BJ (cell line): ENCODE measurements around the gene SAPCD2. TPM values are rescaled to one million over a fixed set of nuclear protein-coding genes. Genes with fewer than 3 reads are reported as not detected.
A peak's percentile ranks its signal among the peaks of the same experiment; 100 is the strongest.

Experiments used
- CTCF ChIA-PET: fragments of 350-600 bp; formaldehyde crosslinking; extraction: SDS; loops from one replicate; lab custom pipeline; 2021; ENCODE audit warnings: antibody characterized with exemption, inconsistent platforms; lab: Yijun Ruan, JAX
- POLR2A ChIA-PET: fragments of 300-600 bp; sonication (Branson Sonifier 250); formaldehyde crosslinking; extraction: SDS; loops from one replicate; lab custom pipeline; 2021; ENCODE audit warnings: antibody characterized with exemption; lab: Charles Lee
- DNase-seq: peaks from one replicate; pipeline ENCODE4 v3.0.0-alpha.2; 2011; ENCODE audit warnings: low read depth
- H3K27me3 ChIP-seq: 2 replicates; pipeline ENCODE4 v1.6.0; 2011; ENCODE audit warnings: low read length; ENCODE audit not compliant: control insufficient read depth, insufficient read depth
- H3K36me3 ChIP-seq: 2 replicates; pipeline ENCODE4 v1.5.1; 2011; ENCODE audit warnings: low read length; ENCODE audit not compliant: control insufficient read depth, insufficient read depth
- H3K4me3 ChIP-seq: 2 replicates; pipeline ENCODE4 v1.5.1; 2011; ENCODE audit warnings: low read depth, mild to moderate bottlenecking, control low read depth, low read length
- CTCF ChIP-seq: IDR thresholded peaks from 2 replicates; pipeline ENCODE4 v1.5.1; 2011; ENCODE audit warnings: low read depth, mild to moderate bottlenecking, control low read depth, inconsistent platforms, low read length, moderate library complexity; ENCODE audit not compliant: insufficient read depth
- polyA plus RNA-seq: library from polyadenylated mRNA; depleted of rRNA; stranded (reverse); fragments of >200 nt; gene quantifications from 2 replicates; pipeline ENCODE4 v1.2.3, GENCODE V29; 2011

The SAPCD2 gene
- polyA plus RNA-seq, 1 experiment, result 8.6 TPM

GRCh38 chr9:137053944-137054931, 16.1 kb downstream of the SAPCD2 start, which contains the start of gene ENTPD2:
Gene ENTPD2, minus strand, starts transcription at chr9:137054061. Its CDS starts 64 bp downstream, at chr9:137053997.
- CTCF ChIA-PET, result interaction anchor here (3.2 to 5.6 kb wide), 2 partner anchors 10 to 14 kb away, joined by 26 to 49 read pairs; no protein-coding TSS in a partner anchor
- H3K4me3 ChIP-seq, result 0 out of 2 replicates have a peak within 1 kb of the TSS, but pooled peaks have one; percentile 6
- no peaks in the 10 kb centered on the region for H3K36me3 ChIP-seq
- DNase-seq, result no peak
- peaks cover 15% of the 10 kb centered on the region for H3K27me3 ChIP-seq
- TF ChIP-seq CTCF, result no peak
- POLR2A ChIA-PET, result no interaction called here

DNA sequence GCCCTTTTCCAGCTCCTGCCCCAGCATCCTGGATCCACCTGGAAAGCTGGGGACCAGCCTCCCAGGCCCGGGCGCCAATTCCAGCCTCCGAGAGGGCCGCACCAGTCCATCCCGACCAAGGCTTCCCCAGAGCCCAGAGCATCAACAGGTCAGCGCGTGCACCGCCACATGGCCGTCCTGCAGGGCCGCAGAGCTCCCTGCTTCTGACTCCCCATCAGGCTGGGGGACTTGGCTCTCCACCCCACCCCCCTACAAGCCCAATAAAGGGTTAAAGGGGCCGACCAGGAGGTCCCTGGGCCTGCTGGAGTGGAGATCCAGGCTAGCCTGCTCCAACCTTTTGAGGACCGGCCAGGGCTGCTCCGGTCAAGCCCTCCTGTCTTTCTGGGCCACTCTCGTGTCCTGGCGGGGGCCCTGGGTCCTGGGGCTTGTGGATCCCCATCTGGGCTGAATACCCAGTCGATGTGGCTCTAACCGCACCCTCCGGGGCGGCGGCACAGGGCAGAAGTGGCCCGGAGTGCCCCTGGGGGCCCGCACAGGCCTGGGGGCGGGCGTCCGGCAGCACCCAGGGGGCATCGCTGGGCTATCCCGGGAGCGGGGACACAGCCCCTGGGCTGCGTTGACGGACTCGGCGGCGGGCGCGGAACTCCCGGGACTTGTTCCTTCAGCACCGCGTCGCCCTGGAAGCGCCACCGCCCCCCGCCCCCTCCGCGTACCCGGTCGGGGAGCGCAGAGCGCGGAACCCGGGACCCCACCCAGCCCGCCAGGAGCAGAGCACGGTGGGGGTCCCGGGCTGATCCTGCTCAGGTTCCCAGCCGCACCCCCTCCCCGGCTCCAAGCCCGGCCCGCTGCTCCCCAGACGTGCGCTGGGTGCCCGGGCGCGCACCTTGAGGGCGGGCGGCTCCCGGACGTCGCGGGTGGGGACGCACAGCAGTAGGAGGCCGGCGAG, 17.1 kb downstream of the SAPCD2 start:
- no peak for TF ChIP-seq CTCF
- ChIA-PET POLR2A (no interaction called here), CTCF (interaction anchor here (0.9 to 5.6 kb wide), 4 partner anchors 11 to 18 kb away, joined by 3 to 49 read pairs (median 6); no protein-coding TSS in a partner anchor)
- 0 out of 2 replicates have a peak overlapping the region, but pooled peaks have one; percentile 6 for H3K4me3 ChIP-seq
- H3K36me3 ChIP-seq, result no peaks in the 10 kb centered on the region
- H3K27me3 ChIP-seq, result peaks cover 17% of the 10 kb centered on the region
- DNase-seq, result no peak

DNA sequence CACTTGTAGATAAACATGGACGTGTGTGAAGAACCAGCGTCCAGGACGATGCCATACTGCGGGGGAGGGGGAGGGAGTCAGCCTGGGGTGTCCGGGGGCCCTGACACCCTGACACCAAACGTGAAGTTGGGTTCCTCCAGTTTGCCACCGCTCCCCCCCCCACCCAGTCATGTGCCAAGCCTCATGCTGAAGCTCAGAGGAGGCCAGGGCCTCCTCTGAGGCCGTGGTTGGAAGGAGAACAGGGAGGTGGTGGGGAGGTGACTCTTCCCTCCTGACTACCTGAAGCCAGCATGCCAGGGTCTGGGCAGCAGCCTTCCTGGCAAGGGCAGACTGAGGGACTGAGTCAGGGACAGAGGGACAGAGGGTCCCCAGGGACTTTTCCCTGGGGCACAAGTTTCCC, 18.1 kb downstream of the SAPCD2 start:
- Histone ChIP-seq H3K4me3 (no peak overlapping the region), H3K27me3 (peaks cover 19% of the 10 kb centered on the region), H3K36me3 (no peaks in the 10 kb centered on the region)
- ChIA-PET CTCF (interaction anchor here (0.6 to 5.6 kb wide), 7 partner anchors 12 to 146 kb away, joined by 3 to 49 read pairs (median 3); partner anchors contain the start of gene SAPCD2), POLR2A (no interaction called here)
- DNase-seq, result no peak
- no peak for TF ChIP-seq CTCF

DNA sequence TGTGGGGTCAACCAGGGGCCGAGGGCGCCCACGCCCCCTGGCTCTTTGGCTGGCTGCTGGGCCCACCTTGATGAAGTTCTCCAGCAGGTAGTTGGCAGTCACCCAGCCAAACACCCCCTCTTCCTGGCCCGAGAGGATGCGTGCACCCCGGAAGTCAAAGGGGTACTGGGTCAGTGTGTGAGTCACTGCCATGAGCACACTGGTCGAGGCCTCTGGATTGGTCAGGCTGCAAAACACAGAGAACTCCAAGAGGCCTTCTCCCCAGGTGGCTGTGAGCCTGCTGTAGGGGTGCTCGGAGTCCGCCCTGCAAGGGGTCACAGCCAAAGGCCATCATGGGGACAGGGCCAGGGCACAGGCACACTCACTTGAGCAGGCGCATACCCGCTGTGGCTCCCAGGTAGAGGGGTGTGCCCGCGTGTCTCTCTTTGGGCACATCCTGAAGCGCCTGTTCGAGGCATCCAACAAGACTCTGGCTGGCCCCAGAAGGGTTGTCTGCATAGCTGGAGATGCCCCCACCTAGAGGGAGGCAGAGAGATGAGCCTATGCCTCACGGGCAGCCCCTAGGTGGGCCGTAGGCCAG, 19.1 kb downstream of the SAPCD2 start:
- Histone ChIP-seq H3K4me3 (no peak overlapping the region), H3K27me3 (peaks cover 18% of the 10 kb centered on the region), H3K36me3 (no peaks in the 10 kb centered on the region)
- POLR2A ChIA-PET, result no interaction called here
- CTCF ChIA-PET, result interaction anchor here (2.1 to 5.6 kb wide), 3 partner anchors 13 to 16 kb away, joined by 8 to 49 read pairs (median 17); no protein-coding TSS in a partner anchor
- TF ChIP-seq CTCF, result no peak
- DNase-seq, result no peak
